ENCODE measurements around the gene INMT.
"Not testable (repeated sequence)": the region's sequence is repeated elsewhere in the genome, so short reads cannot be mapped to it uniquely, and the experiment has no call there.

The INMT gene

DNA sequence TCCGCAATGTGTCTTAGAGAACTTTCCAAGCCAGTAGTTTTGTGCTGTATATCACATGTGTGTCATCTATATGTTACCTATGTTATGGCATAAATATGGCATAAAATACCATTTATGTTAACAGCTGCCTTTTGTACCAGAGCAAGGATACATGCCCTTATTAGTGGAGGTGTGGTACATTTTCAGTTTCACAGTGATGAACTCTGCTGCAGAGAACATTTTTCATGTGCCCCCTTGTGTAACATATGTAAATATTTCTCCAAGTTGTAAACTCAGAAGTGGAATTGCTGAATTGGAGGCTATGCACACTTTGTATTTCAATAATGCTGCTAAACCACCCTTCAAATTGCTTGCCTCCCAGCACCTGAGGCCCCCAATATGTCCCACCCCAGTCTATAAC, 37.8 kb upstream of the INMT start:
- H3K4me3 ChIP-seq (replicated peaks in 1 of 2; ENCODE audit: low read depth in 2 of 2, low read length in 2 of 2), result no peak overlapping the region
- no peak for DNase-seq (ENCODE audit: low read depth in 2 of 2)
- TF ChIP-seq, protein P1, sequence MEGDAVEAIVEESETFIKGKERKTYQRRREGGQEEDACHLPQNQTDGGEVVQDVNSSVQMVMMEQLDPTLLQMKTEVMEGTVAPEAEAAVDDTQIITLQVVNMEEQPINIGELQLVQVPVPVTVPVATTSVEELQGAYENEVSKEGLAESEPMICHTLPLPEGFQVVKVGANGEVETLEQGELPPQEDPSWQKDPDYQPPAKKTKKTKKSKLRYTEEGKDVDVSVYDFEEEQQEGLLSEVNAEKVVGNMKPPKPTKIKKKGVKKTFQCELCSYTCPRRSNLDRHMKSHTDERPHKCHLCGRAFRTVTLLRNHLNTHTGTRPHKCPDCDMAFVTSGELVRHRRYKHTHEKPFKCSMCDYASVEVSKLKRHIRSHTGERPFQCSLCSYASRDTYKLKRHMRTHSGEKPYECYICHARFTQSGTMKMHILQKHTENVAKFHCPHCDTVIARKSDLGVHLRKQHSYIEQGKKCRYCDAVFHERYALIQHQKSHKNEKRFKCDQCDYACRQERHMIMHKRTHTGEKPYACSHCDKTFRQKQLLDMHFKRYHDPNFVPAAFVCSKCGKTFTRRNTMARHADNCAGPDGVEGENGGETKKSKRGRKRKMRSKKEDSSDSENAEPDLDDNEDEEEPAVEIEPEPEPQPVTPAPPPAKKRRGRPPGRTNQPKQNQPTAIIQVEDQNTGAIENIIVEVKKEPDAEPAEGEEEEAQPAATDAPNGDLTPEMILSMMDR (IDR thresholded peaks at IDR 0.05; ENCODE audit: low read depth, low read length), result no peak

DNA sequence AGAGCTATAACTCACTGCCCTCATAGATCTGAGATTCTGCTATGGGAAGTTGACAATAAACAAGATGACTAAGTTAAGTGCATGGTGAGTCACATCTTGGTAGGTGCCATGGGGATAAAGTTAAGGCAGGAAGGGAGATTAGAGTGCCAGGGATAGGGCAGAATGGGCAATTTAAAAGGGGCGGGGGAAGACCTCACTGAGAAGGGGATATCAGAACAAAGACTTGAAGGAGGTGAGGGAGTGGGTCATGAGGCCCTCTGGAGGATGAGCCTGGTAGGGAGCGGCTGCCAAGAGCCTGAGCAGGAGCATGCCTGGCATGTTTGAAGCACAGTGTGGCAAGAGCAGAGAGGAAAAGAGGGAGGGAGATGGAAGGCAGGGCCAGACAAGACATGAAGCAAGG, 34.8 kb upstream of the INMT start:
- no peak overlapping the region for H3K4me3 ChIP-seq (replicated peaks in 1 of 2; ENCODE audit: low read depth in 2 of 2, low read length in 2 of 2)
- peak in 1 of 2 donors; percentile 35 for DNase-seq (ENCODE audit: low read depth in 2 of 2)
- TF ChIP-seq, protein P1 (IDR thresholded peaks at IDR 0.05; ENCODE audit: low read depth, low read length), result no peak

DNA sequence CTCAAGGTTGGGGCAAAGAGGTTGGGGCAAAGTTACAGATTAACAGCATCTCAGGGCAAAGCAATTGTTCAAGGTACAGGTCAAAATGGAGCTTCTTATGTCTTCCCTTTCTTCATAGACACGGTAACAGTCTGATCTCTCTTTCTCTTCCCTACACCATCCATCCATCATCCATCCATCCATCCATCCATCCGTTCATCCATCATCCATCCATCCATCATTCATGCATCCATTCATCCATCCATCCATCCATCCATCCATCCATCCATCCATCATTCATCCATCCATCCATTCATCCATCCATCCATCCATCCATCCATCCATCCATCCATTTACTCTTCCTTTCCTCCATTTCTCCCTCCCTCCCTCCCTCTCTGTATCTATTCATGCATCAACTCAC, 32.5 kb upstream of the INMT start:
- DNase-seq (ENCODE audit: low read depth in 2 of 2); H3K4me3 ChIP-seq (replicated peaks in 1 of 2; ENCODE audit: low read depth in 2 of 2, low read length in 2 of 2): not testable (repeated sequence)

DNA sequence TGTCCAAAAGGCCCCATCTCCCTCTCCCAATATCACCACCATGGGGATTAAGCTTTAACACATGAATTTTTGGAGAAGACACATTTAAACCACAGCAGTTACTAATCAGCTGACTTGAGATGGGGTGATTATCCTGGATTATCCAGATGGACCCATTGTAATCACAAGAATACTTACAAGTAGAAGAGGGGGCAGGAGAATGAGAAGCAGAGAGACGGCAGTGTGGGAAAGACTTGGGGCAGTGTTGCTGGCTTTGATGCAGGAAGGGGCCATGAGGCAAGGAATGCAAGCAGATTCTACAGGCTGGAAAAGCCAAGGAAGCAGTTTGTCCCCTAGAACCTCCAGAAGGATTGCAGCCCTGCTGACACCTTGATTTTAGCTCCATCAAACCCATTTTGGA, 30.7 kb upstream of the INMT start:
- no peak overlapping the region for H3K4me3 ChIP-seq (replicated peaks in 1 of 2; ENCODE audit: low read depth in 2 of 2, low read length in 2 of 2)
- no peak for DNase-seq (ENCODE audit: low read depth in 2 of 2)
- TF ChIP-seq, protein P1 (IDR thresholded peaks at IDR 0.05; ENCODE audit: low read depth, low read length), result no peak

DNA sequence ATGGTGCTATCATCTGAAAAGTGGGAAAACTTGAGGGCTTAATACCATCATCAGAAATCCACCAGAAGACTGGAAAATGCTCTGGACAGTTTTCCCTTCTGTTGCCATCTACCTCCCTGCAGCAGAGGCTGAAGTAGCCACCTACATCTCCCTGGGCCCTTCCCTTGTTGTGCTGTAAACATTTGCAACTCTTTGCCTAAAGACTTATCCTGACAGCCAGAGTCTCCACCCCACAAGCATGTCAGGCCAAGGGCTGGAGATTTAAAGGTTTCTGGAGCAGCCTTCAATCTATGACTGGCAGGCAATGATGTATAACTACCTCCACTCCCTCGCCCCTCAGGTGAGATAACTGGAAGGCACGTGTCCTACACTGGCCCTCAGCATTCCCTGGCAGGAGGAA, 29.7 kb upstream of the INMT start:
- TF ChIP-seq, protein P1 (IDR thresholded peaks at IDR 0.05; ENCODE audit: low read depth, low read length), result no peak
- no peak overlapping the region for H3K4me3 ChIP-seq (replicated peaks in 1 of 2; ENCODE audit: low read depth in 2 of 2, low read length in 2 of 2)
- DNase-seq (ENCODE audit: low read depth in 2 of 2), result no peak

DNA sequence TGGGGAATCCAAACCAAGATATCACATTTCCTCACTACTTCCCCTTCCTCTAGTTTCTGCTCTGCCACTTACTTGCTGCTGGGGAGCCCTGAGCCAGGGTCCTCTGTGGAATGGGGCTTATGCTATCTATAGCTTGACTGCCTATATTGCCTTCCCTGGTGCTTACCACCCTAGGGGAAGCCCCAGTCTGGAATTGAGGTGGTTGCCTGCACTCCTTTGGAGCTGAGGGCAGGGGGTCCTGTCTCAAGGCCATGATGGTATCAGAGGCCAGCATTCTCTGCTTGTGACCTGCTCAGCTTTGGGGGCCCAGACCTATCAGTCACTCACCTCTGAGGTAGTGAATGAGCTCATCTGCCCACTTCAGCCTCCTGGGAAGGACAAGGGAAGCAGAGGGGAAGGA, 29.3 kb upstream of the INMT start:
- no peak overlapping the region for H3K4me3 ChIP-seq (replicated peaks in 1 of 2; ENCODE audit: low read depth in 2 of 2, low read length in 2 of 2)
- DNase-seq (ENCODE audit: low read depth in 2 of 2), result no peak
- TF ChIP-seq, protein P1 (IDR thresholded peaks at IDR 0.05; ENCODE audit: low read depth, low read length), result no peak

DNA sequence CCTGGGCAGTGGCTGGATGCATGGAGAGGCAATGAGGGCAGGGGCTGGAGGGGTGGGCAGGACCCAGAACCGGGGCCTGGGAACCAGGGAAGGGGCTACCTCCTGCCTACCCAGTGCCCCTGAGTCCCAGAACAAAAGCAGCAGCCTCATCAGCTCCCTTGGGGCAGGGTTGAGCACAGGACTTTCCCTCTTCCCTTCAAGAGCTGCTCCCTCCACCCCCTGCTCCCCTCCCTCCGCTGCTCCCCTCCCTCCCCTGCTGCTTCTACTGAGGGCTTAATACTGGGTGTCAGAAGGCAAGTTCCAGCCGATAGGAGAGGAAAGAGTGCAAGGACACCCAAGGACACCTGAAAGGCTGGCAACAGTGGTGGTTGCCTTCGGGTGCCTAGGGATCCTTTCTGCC, 28.2 kb upstream of the INMT start:
- DNase-seq (ENCODE audit: low read depth in 2 of 2), result no peak
- no peak overlapping the region for H3K4me3 ChIP-seq (replicated peaks in 1 of 2; ENCODE audit: low read depth in 2 of 2, low read length in 2 of 2)
- TF ChIP-seq, protein P1 (IDR thresholded peaks at IDR 0.05; ENCODE audit: low read depth, low read length), result no peak

All from cardiac fibroblast (primary cell).